Activated B cell treated with CpG ODN at 0.5 μM for 24 hours (primary cell): ENCODE measurements around the gene GMEB1. TPM values are rescaled to one million over a fixed set of nuclear protein-coding genes. Genes with fewer than 3 reads are reported as not detected.
"Not testable (repeated sequence)": the region's sequence is repeated elsewhere in the genome, so short reads cannot be mapped to it uniquely, and the experiment has no call there.

ENCODE experiments used
- ATAC-seq: fragments of 200-7000 bp; cut with Tn5 transposase; one replicate; pipeline ENCODE4 v1.10.0; 2021; ENCODE audit warnings: low read depth, mild to moderate bottlenecking, moderate library complexity
- CTCF ChIA-PET: fragments of 350-600 bp; sonication (Branson Sonifier 250); formaldehyde crosslinking; loops from one replicate; lab custom pipeline; 2021; ENCODE audit warnings: antibody characterized with exemption; lab: Charles Lee
- POLR2A ChIA-PET: fragments of 350-600 bp; sonication (Branson Sonifier 250); formaldehyde crosslinking; loops from one replicate; lab custom pipeline; 2021; ENCODE audit warnings: antibody characterized with exemption; lab: Charles Lee
- DNase-seq: peaks from one replicate; pipeline ENCODE4 v3.0.0; 2022
- H3K27ac Mint-ChIP-seq: one replicate; pipeline ENCODE4 v1.8.0; 2020; ENCODE audit warnings: mixed read lengths
- H3K27me3 Mint-ChIP-seq: one replicate; pipeline ENCODE4 v1.8.0; 2021; ENCODE audit warnings: mixed read lengths
- H3K36me3 Mint-ChIP-seq: one replicate; pipeline ENCODE4 v1.8.0; 2021; ENCODE audit warnings: low read depth, mixed read lengths
- H3K4me1 Mint-ChIP-seq: one replicate; pipeline ENCODE4 v1.8.0; 2021; ENCODE audit warnings: mixed read lengths
- H3K4me3 Mint-ChIP-seq: one replicate; pipeline ENCODE4 v1.8.0; 2020; ENCODE audit warnings: mild to moderate bottlenecking, mixed read lengths
- H3K9me3 Mint-ChIP-seq: one replicate; pipeline ENCODE4 v1.8.0; 2020; ENCODE audit warnings: mixed read lengths
- intact Hi-C: fragments of 100-400 bp; cut with micrococcal nuclease; formaldehyde crosslinking; loops from one replicate; pipeline ENCODE4 v1.15.1; 2024
- total RNA-seq: library from RNA; stranded (reverse); gene quantifications from 2 replicates; pipeline ENCODE4 v1.2.3, GENCODE V29; 2022
- TF ChIP-seq, protein P1 (sequence below): fragments of 200-600 bp; IDR thresholded peaks from one replicate; pipeline ENCODE4 v1.8.0; 2022; ENCODE audit warnings: antibody characterized with exemption, mild to moderate bottlenecking

GMEB1 gene
- total RNA-seq, 1 donor from 2014 or later: 27.4 TPM

DNA sequence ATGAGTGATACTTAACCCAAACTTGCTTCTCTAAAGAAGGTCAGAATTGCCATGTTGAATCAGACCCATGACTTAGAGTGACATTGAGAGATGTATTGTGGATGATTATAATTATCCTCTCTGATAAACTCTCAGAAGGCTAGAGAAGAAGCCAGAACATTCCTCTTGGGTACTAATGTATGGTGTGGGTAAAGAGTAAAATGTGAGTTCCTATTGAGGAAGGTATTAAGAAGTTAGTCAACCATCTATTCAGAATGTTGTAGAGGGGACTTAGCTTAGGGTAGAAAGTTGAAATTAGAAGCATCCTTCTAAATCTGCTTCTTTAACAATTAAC, 7.3 kb downstream of the GMEB1 start:
- intact Hi-C loops: no loop called here
- H3K27ac Mint-ChIP-seq: no peak overlapping the region
- TF ChIP-seq, protein P1, sequence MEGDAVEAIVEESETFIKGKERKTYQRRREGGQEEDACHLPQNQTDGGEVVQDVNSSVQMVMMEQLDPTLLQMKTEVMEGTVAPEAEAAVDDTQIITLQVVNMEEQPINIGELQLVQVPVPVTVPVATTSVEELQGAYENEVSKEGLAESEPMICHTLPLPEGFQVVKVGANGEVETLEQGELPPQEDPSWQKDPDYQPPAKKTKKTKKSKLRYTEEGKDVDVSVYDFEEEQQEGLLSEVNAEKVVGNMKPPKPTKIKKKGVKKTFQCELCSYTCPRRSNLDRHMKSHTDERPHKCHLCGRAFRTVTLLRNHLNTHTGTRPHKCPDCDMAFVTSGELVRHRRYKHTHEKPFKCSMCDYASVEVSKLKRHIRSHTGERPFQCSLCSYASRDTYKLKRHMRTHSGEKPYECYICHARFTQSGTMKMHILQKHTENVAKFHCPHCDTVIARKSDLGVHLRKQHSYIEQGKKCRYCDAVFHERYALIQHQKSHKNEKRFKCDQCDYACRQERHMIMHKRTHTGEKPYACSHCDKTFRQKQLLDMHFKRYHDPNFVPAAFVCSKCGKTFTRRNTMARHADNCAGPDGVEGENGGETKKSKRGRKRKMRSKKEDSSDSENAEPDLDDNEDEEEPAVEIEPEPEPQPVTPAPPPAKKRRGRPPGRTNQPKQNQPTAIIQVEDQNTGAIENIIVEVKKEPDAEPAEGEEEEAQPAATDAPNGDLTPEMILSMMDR: no peak
- H3K36me3 Mint-ChIP-seq: peaks cover 11% of the 10 kb centered on the region
- no peak for ATAC-seq
- POLR2A ChIA-PET: interaction anchor here (0.7 kb wide), 1 partner anchor 27 kb away, joined by 3 read pairs; the partner anchor contains the start of gene RNU11
- H3K4me3 Mint-ChIP-seq: no peak overlapping the region
- H3K9me3 Mint-ChIP-seq: no peaks in the 10 kb centered on the region
- CTCF ChIA-PET: no interaction called here
- peaks cover 4% of the 10 kb centered on the region for H3K4me1 Mint-ChIP-seq
- DNase-seq: no peak
- H3K27me3 Mint-ChIP-seq: no peaks in the 10 kb centered on the region

DNA sequence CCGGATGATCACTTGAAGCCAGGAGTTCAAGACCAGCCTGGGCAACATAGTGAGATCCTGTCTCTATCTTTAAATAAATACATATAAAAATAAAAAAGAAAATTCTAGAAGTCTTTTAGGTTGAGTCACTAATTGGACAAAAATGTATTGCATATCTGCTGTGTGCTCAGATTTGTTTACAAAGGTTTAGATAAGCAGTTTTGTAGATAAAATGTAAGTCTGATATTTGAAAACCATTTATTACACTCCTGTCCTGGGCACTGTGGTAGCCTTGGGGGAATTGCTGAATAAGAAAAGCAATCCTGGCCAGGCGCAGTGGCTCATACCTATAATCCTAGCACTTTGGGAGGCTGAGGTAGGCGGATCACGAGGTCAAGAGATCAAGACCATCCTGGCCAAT, 11.6 kb downstream of the GMEB1 start:
- ChIA-PET POLR2A (interaction anchor here (1.2 kb wide), 1 partner anchor 32 kb away, joined by 4 read pairs; the partner anchor contains the start of gene RNU11), CTCF (no interaction called here)
- no peaks in the 10 kb centered on the region for H3K27me3 Mint-ChIP-seq
- no peaks in the 10 kb centered on the region for H3K9me3 Mint-ChIP-seq
- no peaks in the 10 kb centered on the region for H3K4me1 Mint-ChIP-seq
- ATAC-seq: no peak
- peaks cover 41% of the 10 kb centered on the region for H3K36me3 Mint-ChIP-seq
- intact Hi-C loops: no loop called here
- no peak overlapping the region for H3K27ac Mint-ChIP-seq
- TF ChIP-seq, protein P1: no peak
- no peak overlapping the region for H3K4me3 Mint-ChIP-seq
- DNase-seq: no peak

DNA sequence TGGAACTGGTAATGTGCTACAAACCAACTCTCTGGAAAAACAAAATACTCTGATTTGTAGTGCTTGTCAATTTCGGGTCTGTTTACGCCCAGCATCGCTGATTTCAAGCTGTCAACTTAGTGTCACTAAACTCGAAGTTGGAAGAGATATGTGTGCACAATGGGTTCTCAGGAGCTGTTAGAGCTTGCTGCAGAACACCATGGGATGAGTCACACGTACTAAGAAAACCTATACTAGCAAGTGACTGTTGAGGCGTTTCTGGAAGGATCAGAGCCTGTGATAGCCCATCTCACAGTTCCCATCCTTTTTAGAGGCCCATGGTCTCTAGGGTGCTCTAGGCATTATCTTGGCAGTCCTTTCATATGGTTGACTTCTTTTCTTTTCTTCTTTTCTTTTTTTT, 14.3 kb downstream of the GMEB1 start:
- CTCF ChIA-PET: no interaction called here
- Mint-ChIP-seq H3K4me1 (peaks cover 2% of the 10 kb centered on the region), H3K4me3 (no peak overlapping the region), H3K27me3 (no peaks in the 10 kb centered on the region), H3K36me3 (peaks cover 52% of the 10 kb centered on the region), H3K9me3 (no peaks in the 10 kb centered on the region), H3K27ac (no peak overlapping the region)
- ATAC-seq (no peak), DNase-seq (no peak)
- TF ChIP-seq, protein P1: no peak
- intact Hi-C loops: no loop called here
- POLR2A ChIA-PET: interaction anchor here (1.3 kb wide), 1 partner anchor 40 kb away, joined by 3 read pairs; the partner anchor contains the start of gene TAF12

DNA sequence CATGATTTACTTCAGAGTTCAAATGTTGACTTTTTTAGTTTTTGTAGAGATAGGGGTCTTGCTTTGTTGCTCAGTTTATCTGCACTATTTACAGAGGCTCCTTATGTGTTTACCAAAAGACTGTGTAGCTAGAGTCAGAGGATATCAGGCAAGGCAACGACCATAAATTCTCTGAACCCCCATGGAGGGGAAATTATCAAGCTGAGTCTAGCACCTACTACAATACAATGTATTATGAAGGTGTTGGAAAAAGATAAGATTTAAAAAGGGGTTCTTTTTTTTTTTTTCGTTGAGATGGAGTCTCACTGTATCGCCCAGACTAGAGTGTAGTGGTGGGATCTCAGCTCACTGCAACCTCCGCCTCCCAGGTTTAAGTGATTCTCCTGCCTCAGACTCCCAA, 16.4 kb downstream of the GMEB1 start:
- H3K27ac Mint-ChIP-seq: peak overlapping the region; percentile 18
- no peak for DNase-seq
- H3K4me1 Mint-ChIP-seq: peaks cover 2% of the 10 kb centered on the region
- intact Hi-C loops: no loop called here
- H3K36me3 Mint-ChIP-seq: peaks cover 62% of the 10 kb centered on the region
- H3K4me3 Mint-ChIP-seq: no peak overlapping the region
- no peaks in the 10 kb centered on the region for H3K9me3 Mint-ChIP-seq
- ChIA-PET CTCF (no interaction called here), POLR2A (interaction anchor here (0.8 kb wide), 1 partner anchor 22 kb away, joined by 12 read pairs; no protein-coding TSS in a partner anchor)
- no peaks in the 10 kb centered on the region for H3K27me3 Mint-ChIP-seq
- TF ChIP-seq, protein P1: no peak
- no peak for ATAC-seq

DNA sequence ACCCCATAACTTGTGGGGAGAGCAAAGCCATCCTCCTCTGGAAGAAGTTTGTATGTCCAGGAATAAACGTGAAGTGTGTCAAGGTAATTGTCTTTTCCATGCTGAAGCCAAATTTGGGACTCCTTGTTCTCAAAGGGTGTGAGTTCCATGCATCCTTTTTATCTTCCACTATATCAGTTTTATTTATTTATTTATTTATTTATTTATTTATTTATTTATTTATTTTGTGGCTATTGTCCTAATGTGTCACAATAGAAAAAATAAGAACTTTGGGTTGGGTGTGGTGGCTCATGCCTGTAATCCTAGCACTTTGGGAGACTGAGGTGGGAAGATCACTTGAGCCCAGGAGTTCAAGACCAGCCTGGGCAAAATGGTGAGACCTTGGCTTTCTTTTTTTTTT, 23.0 kb downstream of the GMEB1 start:
- POLR2A ChIA-PET, H3K4me3 Mint-ChIP-seq, ATAC-seq, H3K27ac Mint-ChIP-seq, H3K9me3 Mint-ChIP-seq, CTCF ChIA-PET, DNase-seq, H3K4me1 Mint-ChIP-seq, H3K27me3 Mint-ChIP-seq, intact Hi-C loops: not testable (repeated sequence)
- H3K36me3 Mint-ChIP-seq: peaks cover 61% of the 10 kb centered on the region

DNA sequence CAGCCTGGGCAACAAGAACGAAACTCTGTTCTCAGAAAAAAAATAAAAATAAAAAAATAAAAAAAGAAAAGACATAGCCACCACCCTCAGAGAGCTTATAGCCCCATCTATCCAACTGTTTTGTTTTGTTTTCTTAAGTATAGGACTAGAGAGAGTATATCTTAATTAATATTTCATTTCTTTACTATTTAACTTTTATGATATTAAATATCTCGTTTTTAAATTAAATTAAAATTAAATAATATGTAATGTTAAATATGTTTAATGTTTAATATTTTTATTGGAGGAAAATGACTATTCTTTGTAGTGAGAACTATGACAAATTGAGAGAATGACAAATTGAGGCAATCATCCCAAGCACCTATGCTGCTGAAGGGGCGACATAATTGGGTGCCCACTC, 35.0 kb downstream of the GMEB1 start:
- no peak for ATAC-seq
- H3K4me3 Mint-ChIP-seq: no peak overlapping the region
- no peaks in the 10 kb centered on the region for H3K27me3 Mint-ChIP-seq
- peaks cover 67% of the 10 kb centered on the region for H3K36me3 Mint-ChIP-seq
- H3K9me3 Mint-ChIP-seq: no peaks in the 10 kb centered on the region
- no peaks in the 10 kb centered on the region for H3K4me1 Mint-ChIP-seq
- intact Hi-C loops: no loop called here
- TF ChIP-seq, protein P1: no peak
- CTCF ChIA-PET: no interaction called here
- H3K27ac Mint-ChIP-seq: no peak overlapping the region
- POLR2A ChIA-PET: interaction anchor here (0.7 kb wide), 1 partner anchor 77 kb away, joined by 16 read pairs; no protein-coding TSS in a partner anchor
- DNase-seq: no peak
